Neuronal stem cell (in vitro differentiated cells): Measurements from ENCODE around the gene RNF187.
A peak's percentile ranks its signal among the peaks of the same experiment; 100 is the strongest.
"Not testable (repeated sequence)": the region's sequence is repeated elsewhere in the genome, so short reads cannot be mapped to it uniquely, and the experiment has no call there.

Source experiments
- DNase-seq: peaks from one replicate; pipeline ENCODE4 v3.0.0-alpha.2; 2013; ENCODE audit warnings: low spot score
- H2AFZ ChIP-seq: one replicate; pipeline ENCODE4 v1.6.1; 2013; ENCODE audit warnings: mild to moderate bottlenecking, low read length, inconsistent platforms
- H2AK5ac ChIP-seq: 2 replicates; pipeline ENCODE4 v1.6.1; 2013; ENCODE audit warnings: low read depth, mild to moderate bottlenecking, inconsistent platforms, low read length, moderate library complexity, mixed read lengths
- H2BK120ac ChIP-seq: 2 replicates; pipeline ENCODE4 v1.6.1; 2013; ENCODE audit warnings: low read depth, mild to moderate bottlenecking, inconsistent platforms, low read length, moderate library complexity, mixed read lengths
- H2BK12ac ChIP-seq: one replicate; pipeline ENCODE4 v1.6.1; 2013; ENCODE audit warnings: low read length, inconsistent platforms
- H2BK15ac ChIP-seq: 2 replicates; pipeline ENCODE4 v1.6.1; 2013; ENCODE audit warnings: mild to moderate bottlenecking, low read length, inconsistent platforms, mixed read lengths
- H2BK5ac ChIP-seq: one replicate; pipeline ENCODE4 v1.6.1; 2013; ENCODE audit warnings: inconsistent platforms, mild to moderate bottlenecking, low read length, moderate library complexity
- H3K14ac ChIP-seq: one replicate; pipeline ENCODE4 v1.6.1; 2013; ENCODE audit warnings: low read length, inconsistent platforms
- H3K18ac ChIP-seq: 2 replicates; pipeline ENCODE4 v1.6.1; 2013; ENCODE audit warnings: low read length, inconsistent platforms
- H3K23ac ChIP-seq: 2 replicates; pipeline ENCODE4 v1.6.1; 2013; ENCODE audit warnings: low read depth, mild to moderate bottlenecking, mixed read lengths, low read length, inconsistent platforms; ENCODE audit not compliant: poor library complexity
- H3K27ac ChIP-seq: replicated peaks from 3 replicates; pipeline ENCODE4 v1.5.1; 2013; ENCODE audit warnings: low read length, inconsistent platforms
- H3K27me3 ChIP-seq, 3 experiments: 2 replicates each; pipeline ENCODE4 v1.6.1; 2013; ENCODE audit warnings: low read length in 3 of 3, mild to moderate bottlenecking in 2 of 3, inconsistent platforms in 1 of 3, low read depth in 1 of 3, mixed read lengths in 1 of 3, moderate library complexity in 1 of 3; ENCODE audit not compliant: control insufficient read depth in 3 of 3, insufficient read depth in 3 of 3
- H3K36me3 ChIP-seq, 2 donors: replicated peaks in 1 of 2; 2 replicates each; pipeline ENCODE4 v1.6.1; 2013; ENCODE audit warnings: low read length in 2 of 2; ENCODE audit not compliant: control insufficient read depth in 2 of 2, insufficient read depth in 2 of 2
- H3K4ac ChIP-seq: 2 replicates; pipeline ENCODE4 v1.6.1; 2013; ENCODE audit warnings: inconsistent platforms, mild to moderate bottlenecking, low read length, moderate library complexity
- H3K4me1 ChIP-seq, 2 donors: 1 replicate in 1 of 2; 2 replicates in 1 of 2; pipeline ENCODE4 v1.6.1; 2013; ENCODE audit warnings: low read length in 2 of 2, low read depth in 1 of 2; ENCODE audit not compliant: control insufficient read depth in 2 of 2, insufficient read depth in 1 of 2
- H3K4me2 ChIP-seq: one replicate; pipeline ENCODE4 v1.6.1; 2013; ENCODE audit warnings: mild to moderate bottlenecking, low read length, inconsistent platforms; ENCODE audit not compliant: insufficient read depth, poor library complexity, severe bottlenecking
- H3K4me3 ChIP-seq, 2 donors: 2 replicates each; pipeline ENCODE4 v1.5.1; 2013; ENCODE audit warnings: low read length in 2 of 2, mild to moderate bottlenecking in 2 of 2, inconsistent platforms in 1 of 2, moderate library complexity in 1 of 2
- H3K79me1 ChIP-seq: one replicate; pipeline ENCODE4 v1.6.1; 2013; ENCODE audit warnings: low read depth, mild to moderate bottlenecking, inconsistent platforms, low read length, moderate library complexity
- H3K9ac ChIP-seq: one replicate; pipeline ENCODE4 v1.6.1; 2013; ENCODE audit warnings: mild to moderate bottlenecking, low read depth, low read length, inconsistent platforms; ENCODE audit not compliant: poor library complexity
- H3K9me3 ChIP-seq, 2 donors: replicated peaks in 1 of 2; 2 replicates each; pipeline versions ENCODE3 to v1.6.1; 2013; ENCODE audit warnings: low read length in 2 of 2, mild to moderate bottlenecking in 2 of 2, inconsistent platforms in 1 of 2, low read depth in 1 of 2, mixed read lengths in 1 of 2, moderate library complexity in 1 of 2; ENCODE audit not compliant: control insufficient read depth in 2 of 2, insufficient read depth in 1 of 2
- H4K8ac ChIP-seq: one replicate; pipeline ENCODE4 v1.6.1; 2013; ENCODE audit warnings: low read depth, mild to moderate bottlenecking, inconsistent platforms, low read length, moderate library complexity
- H4K91ac ChIP-seq: one replicate; pipeline ENCODE4 v1.6.1; 2013; ENCODE audit warnings: low read length, low read depth, mild to moderate bottlenecking, inconsistent platforms; ENCODE audit not compliant: poor library complexity
- WGBS, 2 donors: extraction: QIAGEN DNeasy Blood & Tissue Kit; methylation state at CpG; one replicate each; pipeline ENCODE4 v1.1.7; 2013; ENCODE audit warnings: missing lambda C conversion rate in 2 of 2, mixed read lengths in 1 of 2; ENCODE audit not compliant: insufficient read length in 2 of 2, insufficient replicate concordance in 1 of 2; ENCODE audit errors: extremely low coverage in 2 of 2; 5-methylcytosine and 5-hydroxymethylcytosine counted together

RNF187 gene

GRCh38 chr1:228465141-228465540, 22.0 kb upstream of the RNF187 start:
- Histone ChIP-seq H4K8ac (no peak overlapping the region), H3K23ac (no peak overlapping the region), H4K91ac (no peak overlapping the region), H2AFZ (peak overlapping the region; percentile 88), H3K36me3 (no peaks in the 10 kb centered on the region), H3K9ac (no peak overlapping the region), H3K4ac (no peak overlapping the region), H2BK120ac (no peak overlapping the region), H3K4me2 (peak overlapping the region; percentile 69), H2BK15ac (no peak overlapping the region), H3K79me1 (no peaks in the 10 kb centered on the region), H3K9me3 (no peaks in the 10 kb centered on the region), H3K4me3 (peak overlapping the region; percentile 77 to 79), H3K18ac (no peak overlapping the region), H3K14ac (no peak overlapping the region), H3K4me1 (peaks cover 9 to 18% of the 10 kb centered on the region in 2 donors), H3K27me3 (peaks cover 0 to 65% (median 0%) of the 10 kb centered on the region in 3 experiments), H2BK5ac (no peak overlapping the region), H2AK5ac (no peak overlapping the region), H3K27ac (no peak overlapping the region), H2BK12ac (no peak overlapping the region)
- WGBS, 2 donors = no CpG with 5 or more reads among the region's 13 CpGs
- DNase-seq = no peak

GRCh38 chr1:228465571-228466146, 21.5 kb upstream of the RNF187 start:
- Histone ChIP-seq H3K4me1 (peaks cover 9 to 17% of the 10 kb centered on the region in 2 donors), H3K27me3 (peaks cover 0 to 68% (median 0%) of the 10 kb centered on the region in 3 experiments), H4K91ac (no peak overlapping the region), H2BK5ac (no peak overlapping the region), H3K27ac (no peak overlapping the region), H3K9me3 (no peaks in the 10 kb centered on the region), H3K4ac (no peak overlapping the region), H3K14ac (no peak overlapping the region), H2AFZ (peak overlapping the region; percentile 88), H2AK5ac (no peak overlapping the region), H3K79me1 (no peaks in the 10 kb centered on the region), H2BK12ac (no peak overlapping the region), H3K9ac (no peak overlapping the region), H3K36me3 (no peaks in the 10 kb centered on the region), H3K4me2 (no peak overlapping the region), H3K18ac (no peak overlapping the region), H3K23ac (no peak overlapping the region), H2BK120ac (no peak overlapping the region), H2BK15ac (no peak overlapping the region), H3K4me3 (peak overlapping the region in 1 of 2 donors; percentile 79), H4K8ac (no peak overlapping the region)
- no CpG with 5 or more reads among the region's 8 CpGs for WGBS, 2 donors
- DNase-seq = no peak

- not testable (repeated sequence) for H3K36me3 ChIP-seq, H2AK5ac ChIP-seq, H4K8ac ChIP-seq, H3K4me2 ChIP-seq, H3K9me3 ChIP-seq, H3K9ac ChIP-seq, H2BK15ac ChIP-seq, H3K27ac ChIP-seq, H2AFZ ChIP-seq, H4K91ac ChIP-seq, H3K4ac ChIP-seq, H2BK5ac ChIP-seq, H3K4me3 ChIP-seq, H2BK12ac ChIP-seq, H3K23ac ChIP-seq, H3K79me1 ChIP-seq, H3K14ac ChIP-seq, H2BK120ac ChIP-seq, DNase-seq, H3K18ac ChIP-seq
- H3K27me3 ChIP-seq = peaks cover 0 to 66% (median 0%) of the 10 kb centered on the region in 3 experiments
- WGBS, 2 donors = no CpG with 5 or more reads among the region's 2 CpGs
- H3K4me1 ChIP-seq = peaks cover 9 to 12% of the 10 kb centered on the region in 2 donors
These were observed 19.0 kb upstream of the RNF187 start for GRCh38 chr1:228468188-228468587.

- peak overlapping the region; percentile 43 for H2AFZ ChIP-seq
- no peak overlapping the region for H3K27ac ChIP-seq
- no peak for DNase-seq
- no peak overlapping the region for H2BK12ac ChIP-seq
- H3K79me1 ChIP-seq = no peaks in the 10 kb centered on the region
- no CpG with 5 or more reads among the region's 33 CpGs for WGBS, 2 donors
- H3K4me1 ChIP-seq = peaks cover 5 to 13% of the 10 kb centered on the region in 2 donors
- no peak overlapping the region for H3K9ac ChIP-seq
- H4K8ac ChIP-seq = no peak overlapping the region
- H2AK5ac ChIP-seq = no peak overlapping the region
- no peaks in the 10 kb centered on the region for H3K36me3 ChIP-seq
- no peak overlapping the region for H3K23ac ChIP-seq
- no peak overlapping the region for H3K18ac ChIP-seq
- H2BK15ac ChIP-seq = no peak overlapping the region
- peaks cover 0 to 56% (median 0%) of the 10 kb centered on the region in 3 experiments for H3K27me3 ChIP-seq
- no peak overlapping the region for H4K91ac ChIP-seq
- H3K4ac ChIP-seq = no peak overlapping the region
- peak overlapping the region; percentile 27 for H3K4me2 ChIP-seq
- H3K9me3 ChIP-seq = no peaks in the 10 kb centered on the region
- no peak overlapping the region for H2BK5ac ChIP-seq
- H3K4me3 ChIP-seq = no peak overlapping the region
- no peak overlapping the region for H3K14ac ChIP-seq
- H2BK120ac ChIP-seq = no peak overlapping the region
These were observed 17.6 kb upstream of the RNF187 start for GRCh38 chr1:228469413-228470162.
